Upper lobe of left lung (tissue), 6 donors: ENCODE measurements around the gene VPS35L. TPM values are rescaled to one million over a fixed set of nuclear protein-coding genes. Genes with fewer than 3 reads are reported as not detected.

Experiments used
- ATAC-seq, 2 donors: fragments of 200-7000 bp; cut with Tn5 transposase; one replicate each; pipeline ENCODE4 v1.9.1; 2022; ENCODE audit warnings: mild to moderate bottlenecking in 2 of 2, moderate library complexity in 2 of 2; ENCODE audit not compliant: low FRiP score in 2 of 2
- DNase-seq, 2 donors: peaks; one replicate each; pipeline ENCODE4 v3.0.0-alpha.2; 2019 to 2020
- H3K27ac ChIP-seq, 4 donors: fragments of 200-600 bp; sonication (generic); one replicate each; pipeline ENCODE4 v1.5.1; 2016 to 2019
- H3K27me3 ChIP-seq, 4 donors: fragments of 200-600 bp; sonication (generic); one replicate each; pipeline ENCODE4 v1.5.1; 2017 to 2019
- H3K36me3 ChIP-seq, 4 donors: fragments of 200-600 bp; sonication (generic); one replicate each; pipeline ENCODE4 v1.5.1; 2016 to 2019
- H3K4me1 ChIP-seq, 4 donors: fragments of 200-600 bp; sonication (generic); one replicate each; pipeline ENCODE4 v1.5.1; 2018 to 2019
- H3K4me3 ChIP-seq, 4 donors: fragments of 200-600 bp; sonication (generic); one replicate each; pipeline ENCODE4 v1.5.1; 2017 to 2019; ENCODE audit warnings: mild to moderate bottlenecking in 2 of 4, moderate library complexity in 1 of 4
- H3K9me3 ChIP-seq, 4 donors: fragments of 200-600 bp; sonication (generic); one replicate each; pipeline ENCODE4 v1.5.1; 2018 to 2019
- EP300 ChIP-seq, 4 donors: sonication (generic); formaldehyde crosslinking; IDR thresholded peaks; one replicate each; pipeline ENCODE4 v1.5.1; 2017; ENCODE audit warnings: antibody characterized with exemption in 4 of 4, control low read depth in 2 of 4
- POLR2A ChIP-seq, 4 donors: fragments of 450-650 bp; IDR thresholded peaks; one replicate each; pipeline ENCODE4 v1.5.1; 2016 to 2017; ENCODE audit warnings: antibody characterized with exemption in 4 of 4, mild to moderate bottlenecking in 2 of 4
- POLR2AphosphoS5 ChIP-seq, 2 donors: sonication (generic); formaldehyde crosslinking; IDR thresholded peaks; one replicate each; pipeline ENCODE4 v1.5.1; 2017; ENCODE audit warnings: antibody characterized with exemption in 2 of 2
- WGBS, 2 donors: methylation state at CpG; one replicate each; pipeline ENCODE4 v1.1.5; 2017 to 2018; 5-methylcytosine and 5-hydroxymethylcytosine counted together
- total RNA-seq, 6 donors: library from RNA; depleted of rRNA in 4 of 6; stranded (reverse); fragments of >200 nt in 4 of 6; gene quantifications; one replicate each; pipeline versions ENCODE4 v1.1.0 to v1.2.1, GENCODE V29; 2016 to 2021
- TF ChIP-seq, protein P1 (sequence below), 6 experiments: fragments of 450-650 bp in 4 of 6; fragments of 200-600 bp in 2 of 6; sonication (generic) in 2 of 6; IDR thresholded peaks; one replicate each; pipeline ENCODE4 v1.5.1; 2016 to 2019; ENCODE audit warnings: antibody characterized with exemption in 6 of 6
- donor health status: DM: no; HTN: no; CAD: no; lungs with moderate emphysema.
- donor health status: DM: no; HTN: yes; CAD: no; lungs with severe emphysema.

Gene VPS35L
- total RNA-seq, 6 donors from 2014 or later, result 39.8 to 52.9 (median 45.2) TPM

DNA sequence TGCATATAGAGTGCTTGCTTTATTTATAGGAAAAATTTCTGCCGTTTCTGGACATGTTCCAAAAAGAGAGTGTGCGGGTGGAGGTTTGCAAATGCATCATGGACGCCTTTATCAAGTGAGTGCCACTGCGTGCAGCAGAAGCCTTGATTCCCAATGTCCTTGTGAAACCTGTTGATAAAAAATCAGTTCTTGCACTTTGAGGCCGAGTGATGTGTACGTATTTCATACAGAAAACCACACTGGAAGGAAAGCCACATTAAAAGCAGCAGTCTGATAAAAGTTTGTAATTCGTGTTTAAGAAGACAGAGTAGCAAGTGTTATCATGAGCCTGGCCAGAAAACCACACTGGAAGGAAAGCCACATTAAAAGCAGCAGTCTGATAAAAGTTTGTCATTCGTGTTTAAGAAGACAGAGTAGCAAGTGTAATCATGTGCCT, 84.5 kb downstream of the VPS35L start:
- DNase-seq (no peak), ATAC-seq (no peak)
- Histone ChIP-seq H3K4me1 (peaks cover 0 to 3% (median 0%) of the 10 kb centered on the region in 4 donors), H3K36me3 (peaks cover 10 to 75% (median 29%) of the 10 kb centered on the region in 4 donors), H3K27ac (no peak overlapping the region), H3K9me3 (no peaks in the 10 kb centered on the region), H3K4me3 (no peak overlapping the region), H3K27me3 (no peaks in the 10 kb centered on the region)
- no peak for TF ChIP-seq EP300 (IDR thresholded peaks at IDR 0.05)
- TF ChIP-seq, protein P1, sequence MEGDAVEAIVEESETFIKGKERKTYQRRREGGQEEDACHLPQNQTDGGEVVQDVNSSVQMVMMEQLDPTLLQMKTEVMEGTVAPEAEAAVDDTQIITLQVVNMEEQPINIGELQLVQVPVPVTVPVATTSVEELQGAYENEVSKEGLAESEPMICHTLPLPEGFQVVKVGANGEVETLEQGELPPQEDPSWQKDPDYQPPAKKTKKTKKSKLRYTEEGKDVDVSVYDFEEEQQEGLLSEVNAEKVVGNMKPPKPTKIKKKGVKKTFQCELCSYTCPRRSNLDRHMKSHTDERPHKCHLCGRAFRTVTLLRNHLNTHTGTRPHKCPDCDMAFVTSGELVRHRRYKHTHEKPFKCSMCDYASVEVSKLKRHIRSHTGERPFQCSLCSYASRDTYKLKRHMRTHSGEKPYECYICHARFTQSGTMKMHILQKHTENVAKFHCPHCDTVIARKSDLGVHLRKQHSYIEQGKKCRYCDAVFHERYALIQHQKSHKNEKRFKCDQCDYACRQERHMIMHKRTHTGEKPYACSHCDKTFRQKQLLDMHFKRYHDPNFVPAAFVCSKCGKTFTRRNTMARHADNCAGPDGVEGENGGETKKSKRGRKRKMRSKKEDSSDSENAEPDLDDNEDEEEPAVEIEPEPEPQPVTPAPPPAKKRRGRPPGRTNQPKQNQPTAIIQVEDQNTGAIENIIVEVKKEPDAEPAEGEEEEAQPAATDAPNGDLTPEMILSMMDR (IDR thresholded peaks at IDR 0.05), result no peak
- TF ChIP-seq POLR2AphosphoS5 (IDR thresholded peaks at IDR 0.05), result no peak
- no peak for TF ChIP-seq POLR2A (IDR thresholded peaks at IDR 0.05)
- WGBS, 2 donors, result 68 to 72% methylated on average over 8 of the region's 8 CpGs

DNA sequence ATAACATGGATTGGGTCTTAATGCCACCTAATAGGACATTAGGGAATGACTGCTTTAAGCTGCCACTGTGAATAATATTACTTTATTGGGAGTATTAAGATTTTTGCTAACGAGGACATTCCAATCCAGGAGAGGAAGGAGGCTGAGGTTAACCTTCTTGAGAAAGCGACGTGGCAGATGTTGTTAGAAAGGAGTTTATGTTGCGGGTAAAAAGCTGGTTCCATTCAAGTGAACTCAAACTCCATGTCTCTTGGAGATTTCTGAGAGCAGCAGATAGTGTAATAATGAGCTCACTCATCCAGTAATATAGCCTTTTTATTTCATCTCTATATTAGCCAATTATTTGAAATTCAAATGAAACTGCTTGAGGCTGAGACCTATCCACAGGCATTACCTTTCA, 87.0 kb downstream of the VPS35L start:
- H3K4me3 ChIP-seq, result no peak overlapping the region
- ATAC-seq, result no peak
- no peak overlapping the region for H3K27ac ChIP-seq
- no peaks in the 10 kb centered on the region for H3K9me3 ChIP-seq
- no peaks in the 10 kb centered on the region for H3K27me3 ChIP-seq
- DNase-seq, result no peak
- peaks cover 8 to 72% (median 32%) of the 10 kb centered on the region in 4 donors for H3K36me3 ChIP-seq
- H3K4me1 ChIP-seq, result no peaks in the 10 kb centered on the region
- TF ChIP-seq EP300 (IDR thresholded peaks at IDR 0.05) (no peak), POLR2AphosphoS5 (IDR thresholded peaks at IDR 0.05) (no peak), POLR2A (IDR thresholded peaks at IDR 0.05) (no peak)
- TF ChIP-seq, protein P1 (IDR thresholded peaks at IDR 0.05), result no peak
- WGBS, 2 donors, result 94 to 97% methylated on average over 4 of the region's 4 CpGs

DNA sequence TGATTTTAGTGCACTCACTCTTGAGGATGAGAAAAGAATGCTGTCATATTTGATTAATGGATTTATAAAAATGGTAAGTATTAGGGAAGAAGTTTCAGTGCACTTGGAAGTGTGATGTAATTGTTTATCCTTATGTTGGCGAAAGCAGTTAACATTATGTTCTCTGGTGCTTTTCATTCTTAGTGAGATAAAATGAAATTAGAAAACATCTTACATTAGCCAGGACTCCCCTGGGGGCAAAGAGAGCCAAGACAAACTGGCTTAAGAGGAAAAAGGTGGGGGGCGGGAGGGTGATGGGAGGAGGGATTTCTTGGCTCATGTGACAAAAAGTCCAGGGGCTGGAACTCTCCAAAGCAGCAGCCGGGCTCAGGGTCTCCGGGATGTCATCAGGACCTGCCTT, 89.4 kb downstream of the VPS35L start:
- H3K36me3 ChIP-seq, result peaks cover 2 to 73% (median 24%) of the 10 kb centered on the region in 4 donors
- no peaks in the 10 kb centered on the region for H3K27me3 ChIP-seq
- H3K4me1 ChIP-seq, result no peaks in the 10 kb centered on the region
- no peak for TF ChIP-seq EP300 (IDR thresholded peaks at IDR 0.05)
- TF ChIP-seq POLR2AphosphoS5 (IDR thresholded peaks at IDR 0.05), result no peak
- no peaks in the 10 kb centered on the region for H3K9me3 ChIP-seq
- H3K27ac ChIP-seq, result no peak overlapping the region
- DNase-seq, result no peak
- peak in 1 of 2 donors; percentile 79 for ATAC-seq
- 76 to 94% methylated on average over 4 of the region's 4 CpGs for WGBS, 2 donors
- H3K4me3 ChIP-seq, result no peak overlapping the region

DNA sequence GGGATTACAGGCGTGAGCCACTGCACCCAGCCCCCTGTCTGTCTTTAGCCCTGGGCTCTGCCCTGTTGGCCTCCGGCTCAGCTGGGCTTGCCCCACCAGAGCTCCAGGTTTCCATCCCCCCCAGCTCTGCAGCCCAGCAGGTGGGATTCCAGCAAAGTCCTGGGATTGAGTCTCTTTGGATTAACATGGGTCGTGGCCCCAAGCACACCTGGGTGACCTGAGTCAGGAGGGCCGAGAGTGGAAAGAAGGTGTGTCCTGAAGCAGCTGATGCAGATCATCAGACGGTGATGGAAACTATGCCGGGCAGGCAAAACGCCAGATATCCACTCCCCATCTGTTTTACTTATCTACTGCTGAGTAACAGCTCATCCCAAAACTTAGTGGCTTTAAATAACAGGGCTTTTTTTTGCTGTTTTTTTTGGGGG, 90.1 kb downstream of the VPS35L start:
- Histone ChIP-seq H3K9me3 (no peaks in the 10 kb centered on the region), H3K27ac (no peak overlapping the region), H3K4me3 (no peak overlapping the region), H3K36me3 (peaks cover 0 to 76% (median 23%) of the 10 kb centered on the region in 4 donors), H3K4me1 (no peaks in the 10 kb centered on the region), H3K27me3 (no peaks in the 10 kb centered on the region)
- DNase-seq, result peak in 1 of 2 donors; percentile 37
- peak in 1 of 2 donors; percentile 77 for ATAC-seq
- WGBS, 2 donors, result 88 to 92% methylated on average over 5 to 7 of the region's 7 CpGs
- no peak for TF ChIP-seq EP300 (IDR thresholded peaks at IDR 0.05)
- TF ChIP-seq POLR2A (IDR thresholded peaks at IDR 0.05), result no peak
- TF ChIP-seq, protein P1 (IDR thresholded peaks at IDR 0.05), result no peak
- no peak for TF ChIP-seq POLR2AphosphoS5 (IDR thresholded peaks at IDR 0.05)

- H3K27ac ChIP-seq, result no peak overlapping the region
- H3K9me3 ChIP-seq, result no peaks in the 10 kb centered on the region
- no peaks in the 10 kb centered on the region for H3K27me3 ChIP-seq
- TF ChIP-seq EP300 (IDR thresholded peaks at IDR 0.05), result no peak
- no peak for TF ChIP-seq POLR2A (IDR thresholded peaks at IDR 0.05)
- TF ChIP-seq, protein P1 (IDR thresholded peaks at IDR 0.05), result no peak
- TF ChIP-seq POLR2AphosphoS5 (IDR thresholded peaks at IDR 0.05), result no peak
- H3K4me1 ChIP-seq, result no peaks in the 10 kb centered on the region
- H3K36me3 ChIP-seq, result peaks cover 23 to 80% (median 43%) of the 10 kb centered on the region in 4 donors
- DNase-seq (no peak), ATAC-seq (no peak)
- 88 to 95% methylated on average over 3 of the region's 3 CpGs for WGBS, 2 donors
- H3K4me3 ChIP-seq, result no peak overlapping the region
These were observed 94.5 kb downstream of the VPS35L start for GRCh38 chr16:19649980-19650379.
